Kidney (tissue), 14 donors: ENCODE measurements around the gene NR3C2. TPM values are rescaled to one million over a fixed set of nuclear protein-coding genes. Genes with fewer than 3 reads are reported as not detected.

ENCODE experiments used
- DNase-seq, 5 donors: peaks; one replicate each; pipeline ENCODE4 v3.0.0-alpha.2; 2013 to 2020
- FAIRE-seq: peaks from 2 replicates; lab custom pipeline; 2012; peaks lifted over from hg19 to GRCh38; lab: Jason Lieb, UNC
- H3K27ac ChIP-seq, 2 donors: one replicate each; pipeline ENCODE4 v1.7.0; 2013; ENCODE audit warnings: low read depth in 2 of 2, low read length in 2 of 2, inconsistent platforms in 1 of 2
- H3K27me3 ChIP-seq: one replicate; pipeline ENCODE4 v1.7.1; 2013; ENCODE audit warnings: low read length, inconsistent platforms; ENCODE audit not compliant: control insufficient read depth, insufficient read depth
- H3K36me3 ChIP-seq, 3 donors: one replicate each; pipeline versions ENCODE4 v1.7.0 to v1.7.1; 2013; ENCODE audit warnings: low read length in 3 of 3, control low read depth in 1 of 3, inconsistent platforms in 1 of 3; ENCODE audit not compliant: insufficient read depth in 3 of 3, control insufficient read depth in 2 of 3
- H3K4me1 ChIP-seq, 3 donors: one replicate each; pipeline versions ENCODE4 v1.7.0 to v1.7.1; 2013; ENCODE audit warnings: low read length in 3 of 3, inconsistent platforms in 1 of 3, low read depth in 1 of 3; ENCODE audit not compliant: control insufficient read depth in 2 of 3, insufficient read depth in 2 of 3
- H3K4me3 ChIP-seq, 3 donors: one replicate each; pipeline versions ENCODE4 v1.7.0 to v1.8.1; 2013; ENCODE audit warnings: low read length in 3 of 3, control low read depth in 1 of 3, inconsistent platforms in 1 of 3
- H3K9ac ChIP-seq, 3 donors: one replicate each; pipeline versions ENCODE4 v1.7.0 to v1.7.1; 2013; ENCODE audit warnings: low read length in 3 of 3, control low read depth in 1 of 3, inconsistent platforms in 1 of 3
- H3K9me3 ChIP-seq, 3 donors: one replicate each; pipeline versions ENCODE4 v1.7.0 to v1.7.1; 2013; ENCODE audit warnings: low read length in 3 of 3, control low read depth in 1 of 3, inconsistent platforms in 1 of 3; ENCODE audit not compliant: control insufficient read depth in 2 of 3, insufficient read depth in 1 of 3
- CTCF ChIP-seq: IDR thresholded peaks from 3 replicates; pipeline ENCODE4 v1.5.1; 2012; ENCODE audit warnings: mild to moderate bottlenecking, moderate library complexity, borderline replicate concordance; ENCODE audit not compliant: insufficient read depth; ENCODE audit errors: extremely low read depth
- intact Hi-C: fragments of 100-400 bp; cut with DNase I; formaldehyde crosslinking; loops from one replicate; pipeline ENCODE4 v1.11.1; 2022
- polyA plus RNA-seq: library from polyadenylated mRNA; stranded (reverse); fragments of 350-450 nt; fragmentation: Illumina TruSeq; extraction: RNeasy Lipid Tissue Mini Kit (QIAGEN cat#74804); gene quantifications from one replicate; pipeline ENCODE4 v1.2.3, GENCODE V29; 2014; ENCODE audit warnings: low read depth, low replicate concordance; ENCODE audit not compliant: insufficient read depth
- total RNA-seq: library from RNA; stranded (reverse); fragmentation: NEBNext Ultra II Directional; extraction: Animal tissue kit (Norgen Biotek cat#: 25700); gene quantifications from one replicate; pipeline ENCODE4 v1.2.1, GENCODE V29; 2021
- donor health status: control.
- donor health status: control.
- donor health status: control.
- donor health status: control.
- donor health status: control.
- donor health status: DM: yes; HTN: yes; CAD: no.
- donor health status: Normal renal cell carcinoma (clear cell type).

Gene NR3C2
- total and polyA plus RNA-seq, 2 donors from 2014 or later = 8.7 to 43.4 TPM

GRCh38 chr4:148059617-148060180 is 382.5 kb downstream of the NR3C2 start:
- peak in 3 of 5 donors; percentile 50 to 58 (median 54) for DNase-seq
- intact Hi-C loops = no loop called here
- TF ChIP-seq CTCF = no peak
- H3K9ac ChIP-seq = no peak overlapping the region
- H3K9me3 ChIP-seq = no peaks in the 10 kb centered on the region
- H3K4me3 ChIP-seq = no peak overlapping the region
- H3K4me1 ChIP-seq = peaks cover 5 to 24% (median 14%) of the 10 kb centered on the region in 3 donors
- no peak overlapping the region for H3K27ac ChIP-seq
- no peak for FAIRE-seq
- H3K36me3 ChIP-seq = no peaks in the 10 kb centered on the region
- H3K27me3 ChIP-seq = no peaks in the 10 kb centered on the region

- FAIRE-seq (no peak), DNase-seq (no peak)
- no peaks in the 10 kb centered on the region for H3K9me3 ChIP-seq
- H3K27ac ChIP-seq = no peak overlapping the region
- intact Hi-C loops = no loop called here
- no peak overlapping the region for H3K4me3 ChIP-seq
- H3K36me3 ChIP-seq = no peaks in the 10 kb centered on the region
- no peak for TF ChIP-seq CTCF
- no peaks in the 10 kb centered on the region for H3K27me3 ChIP-seq
- H3K4me1 ChIP-seq = peaks cover 7 to 29% (median 27%) of the 10 kb centered on the region in 3 donors
- H3K9ac ChIP-seq = no peak overlapping the region
Observed at GRCh38 chr4:148057984-148058859, 384.0 kb downstream of the NR3C2 start.

- H3K36me3 ChIP-seq = no peaks in the 10 kb centered on the region
- H3K9ac ChIP-seq = no peak overlapping the region
- no peaks in the 10 kb centered on the region for H3K9me3 ChIP-seq
- FAIRE-seq (no peak), DNase-seq (no peak)
- intact Hi-C loops = no loop called here
- H3K4me3 ChIP-seq = no peak overlapping the region
- peaks cover 7 to 35% (median 29%) of the 10 kb centered on the region in 3 donors for H3K4me1 ChIP-seq
- H3K27ac ChIP-seq = no peak overlapping the region
- no peak for TF ChIP-seq CTCF
- no peaks in the 10 kb centered on the region for H3K27me3 ChIP-seq
Observed at GRCh38 chr4:148057516-148057915, 384.7 kb downstream of the NR3C2 start.
